ENCODE measurements around the gene BEX3.

GRCh38 chrX:103360916-103361315 is 15.4 kb upstream of the BEX3 start:
- no peak for TF ChIP-seq CTCF (IDR thresholded peaks at IDR 0.05)
- no peak for TF ChIP-seq POLR2A (IDR thresholded peaks at IDR 0.05)
